Transverse colon (tissue), 4 donors: ENCODE measurements around the gene SUN2. TPM values are rescaled to one million over a fixed set of nuclear protein-coding genes. Genes with fewer than 3 reads are reported as not detected.

Experiments
- DNase-seq: peaks from one replicate; pipeline ENCODE4 v3.0.0-alpha.2; 2019
- H3K27ac ChIP-seq, 4 donors: fragments of 200-600 bp; sonication (generic); 2 replicates each; pipeline ENCODE4 v1.5.1; 2016 to 2018; ENCODE audit warnings: inconsistent platforms in 4 of 4
- H3K27me3 ChIP-seq: fragments of 200-600 bp; sonication (generic); 2 replicates; pipeline ENCODE4 v1.5.1; 2017; ENCODE audit warnings: inconsistent platforms
- H3K36me3 ChIP-seq, 4 donors: fragments of 200-600 bp; sonication (generic); 2 replicates each; pipeline ENCODE4 v1.5.1; 2017 to 2019; ENCODE audit warnings: inconsistent platforms in 4 of 4
- H3K4me1 ChIP-seq, 4 donors: fragments of 200-600 bp; sonication (generic); 2 replicates each; pipeline ENCODE4 v1.5.1; 2017 to 2020; ENCODE audit warnings: inconsistent platforms in 4 of 4
- H3K4me3 ChIP-seq, 4 donors: fragments of 200-600 bp; sonication (generic); 1 replicate in 1 of 4; 2 replicates in 3 of 4; pipeline versions ENCODE4 v1.5.1 to v1.6.1; 2017 to 2019; ENCODE audit warnings: inconsistent platforms in 4 of 4
- H3K9me3 ChIP-seq, 2 donors: fragments of 200-600 bp; sonication (generic); 2 replicates each; pipeline ENCODE4 v1.5.1; 2017 to 2019; ENCODE audit warnings: inconsistent platforms in 2 of 2
- EP300 ChIP-seq: sonication (generic); formaldehyde crosslinking; IDR thresholded peaks from one replicate; pipeline ENCODE4 v1.6.1; 2017; ENCODE audit warnings: antibody characterized with exemption, low read depth
- POLR2A ChIP-seq: fragments of 450-650 bp; IDR thresholded peaks from one replicate; pipeline ENCODE4 v1.6.1; 2016; ENCODE audit warnings: antibody characterized with exemption, mild to moderate bottlenecking, moderate library complexity
- POLR2AphosphoS5 ChIP-seq, 3 donors: sonication (generic); formaldehyde crosslinking; IDR thresholded peaks; one replicate each; pipeline ENCODE4 v1.6.1; 2016; ENCODE audit warnings: antibody characterized with exemption in 3 of 3
- WGBS, 2 donors: methylation state at CpG; one replicate each; pipeline ENCODE4 v1.1.5; 2018; ENCODE audit warnings: low coverage in 1 of 2; 5-methylcytosine and 5-hydroxymethylcytosine counted together
- in situ Hi-C, 4 donors: fragments of 200-750 bp; cut with MboI; loops; one replicate each; pipeline versions ENCODE4 v1.15.0 to v1.15.1; 2017; ENCODE audit warnings: low sequenced_read_pairs in 3 of 4, low pct_ligation_motif_present in 1 of 4, low pct_unique_long_range_greater_than_20kb in 1 of 4
- intact Hi-C: fragments of 100-400 bp; cut with DNase I; formaldehyde crosslinking; loops from one replicate; pipeline ENCODE4 v1.15.1; 2023; ENCODE audit warnings: low total_unique reads
- total RNA-seq, 4 donors: library from RNA; depleted of rRNA; stranded (reverse); fragments of >200 nt; gene quantifications; one replicate each; pipeline ENCODE4 v1.1.0, GENCODE V29; 2016
- TF ChIP-seq, protein P1 (sequence below), 5 experiments: fragments of 200-600 bp in 3 of 5; fragments of 450-650 bp in 2 of 5; sonication (generic) in 3 of 5; IDR thresholded peaks; 1 replicate in 2 of 5; 2 replicates in 3 of 5; pipeline ENCODE4 v1.5.1; 2016 to 2017; ENCODE audit warnings: antibody characterized with exemption in 5 of 5, inconsistent platforms in 3 of 5, mild to moderate bottlenecking in 2 of 5, moderate library complexity in 1 of 5

SUN2 gene
- total RNA-seq, 4 donors from 2014 or later = 168 to 523 (median 216) TPM

DNA sequence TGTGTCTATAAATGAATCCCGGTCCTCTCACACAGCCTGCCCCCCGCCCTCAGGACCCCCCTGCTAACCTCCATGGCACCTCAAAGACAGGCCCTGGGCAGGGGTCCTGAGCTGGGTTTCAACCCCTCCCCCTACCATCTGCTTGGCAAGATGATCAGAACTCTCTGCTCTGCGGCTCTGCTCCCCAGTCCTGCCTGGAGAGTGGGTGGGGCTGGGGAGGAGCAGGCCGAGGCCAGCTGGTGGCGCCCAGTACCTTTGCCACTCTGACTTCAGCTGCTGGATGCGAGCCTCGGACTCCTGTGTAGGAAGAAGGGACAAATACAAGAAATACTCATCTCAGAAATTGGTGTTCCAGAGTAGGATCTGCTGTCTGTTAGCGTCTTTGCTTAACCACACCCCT is 15.0 kb downstream of the SUN2 start:
- Histone ChIP-seq H3K9me3 (no peaks in the 10 kb centered on the region), H3K27me3 (no peaks in the 10 kb centered on the region), H3K27ac (no peak overlapping the region), H3K4me1 (peaks cover 0 to under 1% (median 0%) of the 10 kb centered on the region in 4 donors), H3K4me3 (no peak overlapping the region), H3K36me3 (peaks cover 0 to 95% (median 48%) of the 10 kb centered on the region in 4 donors)
- DNase-seq = no peak
- in situ Hi-C loops (no loop called here), intact Hi-C loops (no loop called here)
- WGBS, 2 donors = 77 to 92% methylated on average over 4 to 8 of the region's 8 CpGs
- no peak for TF ChIP-seq EP300
- TF ChIP-seq, protein P1, sequence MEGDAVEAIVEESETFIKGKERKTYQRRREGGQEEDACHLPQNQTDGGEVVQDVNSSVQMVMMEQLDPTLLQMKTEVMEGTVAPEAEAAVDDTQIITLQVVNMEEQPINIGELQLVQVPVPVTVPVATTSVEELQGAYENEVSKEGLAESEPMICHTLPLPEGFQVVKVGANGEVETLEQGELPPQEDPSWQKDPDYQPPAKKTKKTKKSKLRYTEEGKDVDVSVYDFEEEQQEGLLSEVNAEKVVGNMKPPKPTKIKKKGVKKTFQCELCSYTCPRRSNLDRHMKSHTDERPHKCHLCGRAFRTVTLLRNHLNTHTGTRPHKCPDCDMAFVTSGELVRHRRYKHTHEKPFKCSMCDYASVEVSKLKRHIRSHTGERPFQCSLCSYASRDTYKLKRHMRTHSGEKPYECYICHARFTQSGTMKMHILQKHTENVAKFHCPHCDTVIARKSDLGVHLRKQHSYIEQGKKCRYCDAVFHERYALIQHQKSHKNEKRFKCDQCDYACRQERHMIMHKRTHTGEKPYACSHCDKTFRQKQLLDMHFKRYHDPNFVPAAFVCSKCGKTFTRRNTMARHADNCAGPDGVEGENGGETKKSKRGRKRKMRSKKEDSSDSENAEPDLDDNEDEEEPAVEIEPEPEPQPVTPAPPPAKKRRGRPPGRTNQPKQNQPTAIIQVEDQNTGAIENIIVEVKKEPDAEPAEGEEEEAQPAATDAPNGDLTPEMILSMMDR (IDR thresholded peaks at IDR 0.05) = no peak
- TF ChIP-seq POLR2AphosphoS5 (IDR thresholded peaks at IDR 0.05) = no peak
- no peak for TF ChIP-seq POLR2A

DNA sequence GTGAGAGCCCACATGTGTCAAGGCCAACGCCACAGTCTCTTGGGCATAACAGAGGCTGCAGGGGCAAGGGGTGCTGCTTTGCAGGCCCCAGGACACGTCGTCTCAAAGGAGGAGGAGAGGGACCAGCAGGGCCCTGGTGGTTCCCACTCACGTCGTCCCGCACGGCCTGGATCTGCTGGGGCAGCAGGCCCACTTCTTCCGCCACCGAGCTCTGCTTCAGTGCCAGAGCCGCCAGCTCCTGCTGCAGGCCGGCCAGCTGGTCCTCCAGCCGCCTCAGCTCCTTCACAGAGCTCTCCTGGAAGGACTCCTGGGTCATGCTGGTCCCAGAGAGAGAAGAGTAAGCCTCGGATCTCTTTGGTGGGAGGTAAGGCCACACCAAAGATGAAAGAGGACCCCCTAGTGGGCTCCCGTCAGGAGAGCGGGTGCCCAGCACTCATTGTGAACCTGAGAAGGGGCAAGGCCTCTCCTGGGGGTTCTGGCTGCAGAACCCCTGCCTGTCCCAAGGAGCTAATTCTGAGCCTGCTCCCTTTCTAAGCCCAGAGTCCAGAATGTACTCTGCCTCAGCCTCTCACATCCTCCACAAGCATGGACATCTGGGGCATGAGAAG is 15.6 kb downstream of the SUN2 start:
- in situ Hi-C loops (no loop called here), intact Hi-C loops (no loop called here)
- WGBS, 2 donors = 94% methylated on average over 15 of the region's 15 CpGs; no CpG with 5 or more reads in 1 of the 2 donors
- Histone ChIP-seq H3K36me3 (peaks cover 0 to 90% (median 48%) of the 10 kb centered on the region in 4 donors), H3K9me3 (no peaks in the 10 kb centered on the region), H3K27ac (no peak overlapping the region), H3K4me1 (no peaks in the 10 kb centered on the region), H3K4me3 (no peak overlapping the region), H3K27me3 (no peaks in the 10 kb centered on the region)
- TF ChIP-seq POLR2AphosphoS5 (IDR thresholded peaks at IDR 0.05) (no peak), POLR2A (no peak), EP300 (no peak)
- TF ChIP-seq, protein P1 (IDR thresholded peaks at IDR 0.05) = no peak
- DNase-seq = no peak

DNA sequence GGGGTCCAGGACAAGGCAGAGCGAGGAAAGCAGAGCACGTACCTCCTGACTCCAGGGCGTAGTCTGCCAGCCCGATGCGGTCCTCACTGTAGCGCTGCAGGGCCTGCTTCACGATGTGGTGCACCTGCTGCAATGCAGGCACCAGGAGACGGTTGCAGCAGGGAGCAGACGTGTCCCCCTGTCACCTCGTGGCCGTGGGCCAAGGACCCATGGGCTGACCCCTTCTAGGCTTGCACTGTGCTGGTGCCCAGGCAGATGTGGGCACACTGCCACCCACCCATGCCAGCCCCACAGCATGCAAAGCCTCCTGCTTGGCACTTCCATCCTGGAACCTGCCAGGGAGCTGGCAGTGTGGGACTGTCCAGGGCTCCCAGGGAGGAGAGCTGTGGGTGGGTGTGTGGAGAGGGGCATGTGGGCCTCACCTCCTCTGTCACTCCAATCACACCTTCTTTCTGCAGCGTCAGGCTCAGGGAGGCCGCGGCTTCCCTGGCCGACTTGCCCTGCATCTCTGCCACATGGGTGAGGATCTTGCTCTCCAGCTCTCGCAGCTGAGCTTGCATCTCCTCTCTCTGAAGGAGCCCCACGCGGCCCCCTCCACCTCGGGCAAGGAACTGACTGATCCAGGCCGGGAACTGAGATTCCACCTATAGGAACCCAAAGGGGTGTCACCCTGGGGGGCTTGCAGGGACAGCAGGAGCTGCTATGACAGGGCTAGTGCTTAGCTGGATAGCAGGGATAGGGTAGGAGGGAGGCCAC is 16.3 kb downstream of the SUN2 start:
- H3K9me3 ChIP-seq = no peaks in the 10 kb centered on the region
- no peak for TF ChIP-seq EP300
- TF ChIP-seq POLR2A = no peak
- TF ChIP-seq, protein P1 (IDR thresholded peaks at IDR 0.05) = no peak
- no peak for TF ChIP-seq POLR2AphosphoS5 (IDR thresholded peaks at IDR 0.05)
- intact Hi-C loops (no loop called here), in situ Hi-C loops (no loop called here)
- H3K4me3 ChIP-seq = no peak overlapping the region
- DNase-seq = no peak
- H3K36me3 ChIP-seq = peaks cover 0 to 83% (median 46%) of the 10 kb centered on the region in 4 donors
- H3K27me3 ChIP-seq = no peaks in the 10 kb centered on the region
- peaks cover 0 to 4% (median 2%) of the 10 kb centered on the region in 4 donors for H3K4me1 ChIP-seq
- no peak overlapping the region for H3K27ac ChIP-seq
- 92% methylated on average over 17 of the region's 20 CpGs; no CpG with 5 or more reads in 1 of the 2 donors for WGBS, 2 donors

DNA sequence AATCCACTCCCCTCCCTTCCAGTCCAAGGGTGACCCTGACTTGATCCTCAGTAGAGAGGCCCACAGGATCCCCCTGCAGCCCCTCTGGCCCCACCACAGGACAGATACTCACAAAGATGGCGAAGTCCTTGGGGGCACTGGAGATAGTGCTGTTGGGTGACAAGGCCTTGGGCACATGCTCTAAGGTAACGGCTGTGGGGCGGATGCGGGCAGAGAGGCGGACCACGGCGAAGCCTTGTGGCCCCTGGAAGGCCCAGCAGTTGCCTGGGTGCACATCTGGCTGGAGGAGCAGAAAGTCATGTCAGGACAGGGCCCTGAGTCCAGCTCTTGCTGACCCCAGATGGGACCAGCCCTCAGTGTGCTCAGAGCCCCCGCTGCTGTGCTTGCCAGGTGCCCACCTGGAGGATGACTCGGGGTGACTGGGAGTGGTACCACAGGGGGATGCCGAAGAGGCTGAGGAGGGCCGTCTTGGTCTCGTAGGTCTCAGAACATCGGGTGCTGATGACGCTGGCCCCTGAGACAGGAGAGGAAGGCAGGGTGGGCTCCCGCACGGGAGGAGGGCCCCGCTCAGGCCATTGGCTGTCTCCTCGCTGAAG is 17.2 kb downstream of the SUN2 start:
- Histone ChIP-seq H3K27me3 (no peaks in the 10 kb centered on the region), H3K9me3 (no peaks in the 10 kb centered on the region), H3K4me1 (peaks cover 6 to 13% (median 11%) of the 10 kb centered on the region in 4 donors), H3K36me3 (peaks cover 0 to 74% (median 41%) of the 10 kb centered on the region in 4 donors), H3K4me3 (no peak overlapping the region), H3K27ac (no peak overlapping the region)
- TF ChIP-seq, protein P1 (IDR thresholded peaks at IDR 0.05) = no peak
- TF ChIP-seq POLR2AphosphoS5 (IDR thresholded peaks at IDR 0.05) = no peak
- no peak for TF ChIP-seq POLR2A
- TF ChIP-seq EP300 = no peak
- in situ Hi-C loops = no loop called here
- no peak for DNase-seq
- intact Hi-C loops = no loop called here
- 95% methylated on average over 8 of the region's 18 CpGs; no CpG with 5 or more reads in 1 of the 2 donors for WGBS, 2 donors
